Mesodermal cell (in vitro differentiated cells): ENCODE results near the gene PCDHGA7.
"Not testable (repeated sequence)": the region's sequence is repeated elsewhere in the genome, so short reads cannot be mapped to it uniquely, and the experiment has no call there.

Source experiments
- H3K27ac ChIP-seq: 2 replicates; pipeline ENCODE4 v1.7.0; 2013; ENCODE audit warnings: mild to moderate bottlenecking, low read depth, low read length, moderate library complexity; ENCODE audit not compliant: severe bottlenecking
- H3K36me3 ChIP-seq: 2 replicates; pipeline ENCODE4 v1.7.1; 2013; ENCODE audit warnings: mild to moderate bottlenecking, low read length, moderate library complexity; ENCODE audit not compliant: control insufficient read depth, insufficient read depth
- H3K4me1 ChIP-seq: one replicate; pipeline ENCODE4 v1.7.1; 2013; ENCODE audit warnings: mild to moderate bottlenecking, low read length; ENCODE audit not compliant: insufficient read depth, control insufficient read depth, poor library complexity, severe bottlenecking
- H3K4me3 ChIP-seq: 2 replicates; pipeline ENCODE4 v1.7.0; 2013; ENCODE audit warnings: low read length, control low read depth, mild to moderate bottlenecking; ENCODE audit not compliant: insufficient read depth, poor library complexity, severe bottlenecking; ENCODE audit errors: extremely low read depth
- H3K9me3 ChIP-seq: 2 replicates; pipeline ENCODE4 v1.7.1; 2013; ENCODE audit warnings: mild to moderate bottlenecking, low read length, moderate library complexity; ENCODE audit not compliant: control insufficient read depth
- WGBS, 2 experiments: methylation state at CpG; one replicate each; pipeline ENCODE4 v1.1.5; 2013; ENCODE audit warnings: missing lambda C conversion rate in 2 of 2; ENCODE audit not compliant: insufficient coverage in 2 of 2; 5-methylcytosine and 5-hydroxymethylcytosine counted together

The PCDHGA7 gene

DNA sequence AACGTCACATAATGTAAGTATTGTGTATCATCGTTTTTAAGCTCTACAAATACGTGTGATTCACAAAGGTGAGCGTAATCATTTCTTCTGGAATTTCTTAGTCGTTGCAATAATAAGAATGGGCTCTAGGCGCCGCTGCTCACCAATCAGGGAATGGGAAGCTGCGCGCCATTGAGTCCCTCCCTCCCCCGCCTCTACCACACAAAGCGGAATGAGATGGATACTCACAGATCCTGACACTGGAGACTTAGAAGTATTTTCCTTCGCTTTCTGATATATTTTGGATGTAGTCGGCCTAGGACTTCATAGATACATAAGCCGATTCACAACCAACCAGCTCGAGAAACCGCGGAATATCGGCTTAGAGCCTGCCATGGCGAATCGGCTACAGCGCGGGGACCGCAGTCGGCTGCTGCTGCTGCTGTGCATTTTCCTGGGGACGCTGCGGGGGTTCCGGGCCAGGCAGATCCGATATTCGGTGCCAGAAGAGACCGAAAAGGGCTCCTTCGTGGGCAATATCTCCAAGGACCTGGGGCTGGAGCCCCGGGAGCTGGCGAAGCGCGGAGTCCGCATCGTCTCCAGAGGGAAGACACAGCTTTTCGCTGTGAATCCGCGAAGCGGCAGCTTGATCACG lies 38.4 kb downstream of the PCDHGA7 start, which contains the start of gene PCDHGA11:
PCDHGA11 (plus strand) TSS at position 197 of the 634 bp plus-strand sequence; CDS start at position 374, 177 bp downstream.
- no peak within 1 kb of the TSS for H3K27ac ChIP-seq
- no peak within 1 kb of the TSS for H3K4me3 ChIP-seq
- no peaks in the 10 kb centered on the region for H3K4me1 ChIP-seq
- WGBS, 2 experiments, result 90 to 95% methylated on average over 39 to 41 of the region's 42 CpGs
- H3K9me3 ChIP-seq, result peaks cover 72% of the 10 kb centered on the region
- H3K36me3 ChIP-seq, result peaks cover 75% of the 10 kb centered on the region

DNA sequence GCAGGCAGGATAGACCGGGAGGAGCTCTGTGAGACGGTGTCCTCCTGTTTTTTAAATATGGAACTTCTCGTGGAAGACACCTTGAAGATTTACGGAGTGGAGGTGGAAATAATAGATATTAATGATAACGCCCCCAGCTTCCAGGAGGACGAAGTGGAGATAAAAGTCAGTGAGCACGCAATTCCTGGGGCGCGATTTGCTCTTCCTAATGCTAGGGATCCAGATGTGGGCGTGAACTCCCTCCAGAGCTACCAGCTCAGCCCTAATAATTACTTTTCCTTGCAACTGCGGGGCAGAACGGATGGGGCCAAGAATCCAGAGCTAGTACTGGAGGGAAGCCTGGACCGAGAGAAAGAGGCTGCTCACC lies 38.9 kb downstream of the PCDHGA7 start:
- Histone ChIP-seq H3K9me3 (peaks cover 74% of the 10 kb centered on the region), H3K27ac (no peak overlapping the region), H3K4me1 (no peaks in the 10 kb centered on the region), H3K4me3 (no peak overlapping the region), H3K36me3 (peaks cover 78% of the 10 kb centered on the region)
- whole genome bisulfite sequencing, 2 experiments, result 94 to 98% methylated on average over 10 to 13 of the region's 13 CpGs

DNA sequence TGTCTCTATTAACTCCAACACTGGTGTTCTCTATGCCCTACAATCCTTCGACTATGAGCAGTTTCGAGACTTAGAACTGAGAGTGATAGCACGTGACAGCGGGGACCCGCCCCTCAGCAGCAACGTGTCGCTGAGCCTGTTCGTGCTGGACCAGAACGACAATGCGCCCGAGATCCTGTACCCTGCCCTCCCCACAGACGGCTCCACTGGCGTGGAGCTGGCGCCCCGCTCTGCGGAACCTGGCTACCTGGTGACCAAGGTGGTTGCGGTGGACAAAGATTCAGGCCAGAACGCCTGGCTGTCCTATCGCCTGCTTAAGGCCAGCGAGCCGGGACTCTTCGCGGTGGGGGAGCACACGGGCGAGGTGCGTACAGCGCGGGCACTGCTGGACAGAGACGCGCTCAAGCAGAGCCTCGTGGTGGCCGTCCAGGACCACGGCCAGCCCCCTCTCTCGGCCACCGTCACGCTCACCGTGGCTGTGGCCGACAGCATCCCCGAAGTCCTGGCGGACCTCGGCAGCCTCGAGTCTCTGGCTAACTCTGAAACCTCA lies 40.3 kb downstream of the PCDHGA7 start:
- Histone ChIP-seq H3K36me3 (peaks cover 86% of the 10 kb centered on the region), H3K27ac (no peak overlapping the region), H3K4me3 (no peak overlapping the region), H3K9me3 (peaks cover 81% of the 10 kb centered on the region), H3K4me1 (no peaks in the 10 kb centered on the region)
- WGBS, 2 experiments, result 96 to 98% methylated on average over 37 to 42 of the region's 42 CpGs

DNA sequence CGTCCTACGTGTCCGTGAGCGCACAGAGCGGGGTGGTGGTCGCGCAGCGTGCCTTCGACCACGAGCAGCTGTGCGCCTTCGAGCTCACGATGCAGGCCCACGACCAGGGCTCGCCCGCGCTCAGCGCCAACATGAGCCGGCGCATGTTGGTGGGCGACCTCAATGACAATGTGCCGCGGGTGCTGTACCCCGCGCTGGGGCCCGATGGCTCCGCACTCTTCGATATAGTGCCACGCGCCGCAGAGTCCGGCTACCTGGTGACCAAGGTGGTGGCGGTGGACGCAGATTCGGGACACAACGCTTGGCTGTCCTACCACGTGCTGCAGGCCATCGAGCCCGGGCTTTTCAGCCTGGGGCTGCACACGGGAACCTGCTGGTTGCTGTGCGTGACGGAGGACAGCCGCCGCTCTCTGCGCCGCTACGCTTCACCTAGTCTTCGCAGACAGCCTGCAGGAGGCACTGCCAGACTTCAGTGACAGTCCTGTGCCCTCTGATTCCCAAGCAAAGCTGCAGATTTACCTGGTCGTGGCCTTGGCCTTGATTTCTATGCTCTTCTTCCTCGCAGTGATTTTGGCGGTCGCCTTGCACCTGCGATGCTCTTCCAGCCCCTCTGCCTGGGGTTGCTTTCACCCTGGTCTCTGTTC lies 45.4 kb downstream of the PCDHGA7 start:
- H3K4me3 ChIP-seq, result no peak overlapping the region
- 97 to 98% methylated on average over 52 to 53 of the region's 53 CpGs for WGBS, 2 experiments
- H3K9me3 ChIP-seq, result peaks cover 69% of the 10 kb centered on the region
- peaks cover 71% of the 10 kb centered on the region for H3K36me3 ChIP-seq
- no peak overlapping the region for H3K27ac ChIP-seq
- H3K4me1 ChIP-seq, result no peaks in the 10 kb centered on the region

DNA sequence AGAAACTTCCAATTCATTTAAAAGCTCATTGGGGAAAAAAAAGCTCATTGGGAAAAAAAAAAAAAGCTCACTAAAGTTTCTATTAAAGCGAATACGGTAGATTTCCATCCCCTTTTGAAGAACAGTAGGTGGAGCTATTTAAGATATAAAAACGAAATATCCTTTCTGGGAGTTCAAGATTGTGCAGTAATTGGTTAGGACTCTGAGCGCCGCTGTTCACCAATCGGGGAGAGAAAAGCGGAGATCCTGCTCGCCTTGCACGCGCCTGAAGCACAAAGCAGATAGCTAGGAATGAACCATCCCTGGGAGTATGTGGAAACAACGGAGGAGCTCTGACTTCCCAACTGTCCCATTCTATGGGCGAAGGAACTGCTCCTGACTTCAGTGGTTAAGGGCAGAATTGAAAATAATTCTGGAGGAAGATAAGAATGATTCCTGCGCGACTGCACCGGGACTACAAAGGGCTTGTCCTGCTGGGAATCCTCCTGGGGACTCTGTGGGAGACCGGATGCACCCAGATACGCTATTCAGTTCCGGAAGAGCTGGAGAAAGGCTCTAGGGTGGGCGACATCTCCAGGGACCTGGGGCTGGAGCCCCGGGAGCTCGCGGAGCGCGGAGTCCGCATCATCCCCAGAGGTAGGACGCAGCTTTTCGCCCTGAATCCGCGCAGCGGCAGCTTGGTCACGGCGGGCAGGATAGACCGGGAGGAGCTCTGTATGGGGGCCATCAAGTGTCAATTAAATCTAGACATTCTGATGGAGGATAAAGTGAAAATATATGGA lies 48.0 kb downstream of the PCDHGA7 start, which contains the start of gene PCDHGA12:
PCDHGA12 (plus strand) TSS at position 176 of the 782 bp plus-strand sequence; CDS start at position 429, 253 bp downstream.
- Histone ChIP-seq H3K4me3 (no peak within 1 kb of the TSS), H3K4me1 (no peaks in the 10 kb centered on the region), H3K9me3 (peaks cover 57% of the 10 kb centered on the region), H3K36me3 (peaks cover 65% of the 10 kb centered on the region), H3K27ac (no peak within 1 kb of the TSS)
- 95% methylated on average over 30 of the region's 33 CpGs for WGBS, 2 experiments

DNA sequence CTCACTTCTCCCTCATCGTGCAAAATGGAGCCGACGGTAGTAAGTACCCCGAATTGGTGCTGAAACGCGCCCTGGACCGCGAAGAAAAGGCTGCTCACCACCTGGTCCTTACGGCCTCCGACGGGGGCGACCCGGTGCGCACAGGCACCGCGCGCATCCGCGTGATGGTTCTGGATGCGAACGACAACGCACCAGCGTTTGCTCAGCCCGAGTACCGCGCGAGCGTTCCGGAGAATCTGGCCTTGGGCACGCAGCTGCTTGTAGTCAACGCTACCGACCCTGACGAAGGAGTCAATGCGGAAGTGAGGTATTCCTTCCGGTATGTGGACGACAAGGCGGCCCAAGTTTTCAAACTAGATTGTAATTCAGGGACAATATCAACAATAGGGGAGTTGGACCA lies 48.7 kb downstream of the PCDHGA7 start:
- peaks cover 52% of the 10 kb centered on the region for H3K9me3 ChIP-seq
- no peak overlapping the region for H3K27ac ChIP-seq
- no peak overlapping the region for H3K4me3 ChIP-seq
- H3K36me3 ChIP-seq, result peaks cover 57% of the 10 kb centered on the region
- H3K4me1 ChIP-seq, result no peaks in the 10 kb centered on the region
- WGBS, 2 experiments, result 97 to 99% methylated on average over 35 to 37 of the region's 37 CpGs

DNA sequence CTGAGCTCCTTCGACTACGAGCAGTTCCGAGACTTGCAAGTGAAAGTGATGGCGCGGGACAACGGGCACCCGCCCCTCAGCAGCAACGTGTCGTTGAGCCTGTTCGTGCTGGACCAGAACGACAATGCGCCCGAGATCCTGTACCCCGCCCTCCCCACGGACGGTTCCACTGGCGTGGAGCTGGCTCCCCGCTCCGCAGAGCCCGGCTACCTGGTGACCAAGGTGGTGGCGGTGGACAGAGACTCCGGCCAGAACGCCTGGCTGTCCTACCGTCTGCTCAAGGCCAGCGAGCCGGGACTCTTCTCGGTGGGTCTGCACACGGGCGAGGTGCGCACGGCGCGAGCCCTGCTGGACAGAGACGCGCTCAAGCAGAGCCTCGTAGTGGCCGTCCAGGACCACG lies 49.8 kb downstream of the PCDHGA7 start:
- H3K9me3 ChIP-seq, result peaks cover 42% of the 10 kb centered on the region
- H3K36me3 ChIP-seq, result peaks cover 47% of the 10 kb centered on the region
- not testable (repeated sequence) for H3K27ac ChIP-seq, H3K4me3 ChIP-seq, H3K4me1 ChIP-seq
- WGBS, 2 experiments, result 98 to 99% methylated on average over 21 to 27 of the region's 38 CpGs

DNA sequence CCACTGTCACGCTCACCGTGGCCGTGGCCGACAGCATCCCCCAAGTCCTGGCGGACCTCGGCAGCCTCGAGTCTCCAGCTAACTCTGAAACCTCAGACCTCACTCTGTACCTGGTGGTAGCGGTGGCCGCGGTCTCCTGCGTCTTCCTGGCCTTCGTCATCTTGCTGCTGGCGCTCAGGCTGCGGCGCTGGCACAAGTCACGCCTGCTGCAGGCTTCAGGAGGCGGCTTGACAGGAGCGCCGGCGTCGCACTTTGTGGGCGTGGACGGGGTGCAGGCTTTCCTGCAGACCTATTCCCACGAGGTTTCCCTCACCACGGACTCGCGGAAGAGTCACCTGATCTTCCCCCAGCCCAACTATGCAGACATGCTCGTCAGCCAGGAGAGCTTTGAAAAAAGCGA lies 50.2 kb downstream of the PCDHGA7 start:
- peaks cover 38% of the 10 kb centered on the region for H3K9me3 ChIP-seq
- H3K36me3 ChIP-seq, result peaks cover 43% of the 10 kb centered on the region
- WGBS, 2 experiments, result 92 to 98% methylated on average over 24 to 25 of the region's 29 CpGs
- not testable (repeated sequence) for H3K4me1 ChIP-seq, H3K27ac ChIP-seq, H3K4me3 ChIP-seq

DNA sequence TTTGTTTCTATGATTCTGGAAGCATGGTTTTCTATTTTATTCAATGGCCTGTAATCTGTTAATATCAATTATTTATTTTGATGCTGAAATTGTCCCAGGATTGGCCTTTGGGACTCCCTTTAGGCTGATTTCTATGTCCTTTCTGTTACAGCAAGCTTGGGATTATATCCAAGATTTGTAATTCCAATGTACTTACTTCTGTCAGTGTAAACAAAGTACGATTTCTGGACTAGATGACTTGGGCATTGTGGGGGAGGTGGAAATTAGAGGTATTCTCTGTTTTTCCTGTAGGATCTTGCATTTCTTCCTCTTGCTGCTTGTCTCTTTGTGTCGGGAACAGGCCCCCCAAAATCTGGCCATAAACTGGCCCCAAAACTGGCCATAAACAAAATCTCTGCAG lies 51.5 kb downstream of the PCDHGA7 start:
- 86% methylated on average over 1 of the region's 2 CpGs; no CpG with 5 or more reads in 1 of the 2 experiments for WGBS, 2 experiments
- Histone ChIP-seq H3K36me3 (peaks cover 35% of the 10 kb centered on the region), H3K27ac (no peak overlapping the region), H3K4me1 (no peaks in the 10 kb centered on the region), H3K4me3 (no peak overlapping the region), H3K9me3 (peaks cover 28% of the 10 kb centered on the region)
